KOPT-K1 (cell line): Measurements from ENCODE around the gene MAGI2.

ENCODE experiments used
- H3K27ac ChIP-seq: fragments of 200-600 bp; sonication (generic); 2 replicates; pipeline ENCODE4 v1.5.1; 2016; ENCODE audit warnings: antibody characterized with exemption, mild to moderate bottlenecking, low read depth, low read length; ENCODE audit not compliant: poor library complexity, severe bottlenecking
- H3K36me3 ChIP-seq: fragments of 200-600 bp; sonication (generic); 2 replicates; pipeline ENCODE4 v1.5.1; 2017; ENCODE audit warnings: antibody characterized with exemption, mild to moderate bottlenecking, low read length, moderate library complexity; ENCODE audit not compliant: insufficient read depth
- H3K9me3 ChIP-seq: fragments of 200-600 bp; sonication (generic); 2 replicates; pipeline ENCODE4 v1.5.1; 2017; ENCODE audit warnings: antibody characterized with exemption, low read length, mild to moderate bottlenecking; ENCODE audit not compliant: insufficient read depth, poor library complexity, severe bottlenecking

MAGI2 gene

DNA sequence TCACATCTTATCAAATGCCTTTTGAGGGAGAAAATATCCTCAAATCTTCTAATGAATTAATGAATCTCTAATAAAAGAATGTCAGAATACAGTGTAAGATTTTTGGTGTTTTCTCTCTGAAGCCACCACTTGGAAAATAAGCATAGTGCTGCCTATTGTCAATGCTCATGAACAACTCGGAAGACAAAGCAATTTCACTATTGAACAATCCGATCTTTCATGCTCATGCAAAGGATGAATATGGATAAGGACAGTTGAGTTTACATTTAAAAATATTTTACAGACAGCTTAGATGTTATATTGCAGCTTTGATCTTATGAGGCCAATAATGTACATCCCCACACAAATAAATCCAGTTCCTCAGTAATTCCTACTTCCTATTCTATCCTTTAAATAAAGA is 40.6 kb downstream of the MAGI2 start:
- H3K9me3 ChIP-seq, result no peaks in the 10 kb centered on the region
- H3K27ac ChIP-seq, result no peak overlapping the region
- H3K36me3 ChIP-seq, result no peaks in the 10 kb centered on the region

DNA sequence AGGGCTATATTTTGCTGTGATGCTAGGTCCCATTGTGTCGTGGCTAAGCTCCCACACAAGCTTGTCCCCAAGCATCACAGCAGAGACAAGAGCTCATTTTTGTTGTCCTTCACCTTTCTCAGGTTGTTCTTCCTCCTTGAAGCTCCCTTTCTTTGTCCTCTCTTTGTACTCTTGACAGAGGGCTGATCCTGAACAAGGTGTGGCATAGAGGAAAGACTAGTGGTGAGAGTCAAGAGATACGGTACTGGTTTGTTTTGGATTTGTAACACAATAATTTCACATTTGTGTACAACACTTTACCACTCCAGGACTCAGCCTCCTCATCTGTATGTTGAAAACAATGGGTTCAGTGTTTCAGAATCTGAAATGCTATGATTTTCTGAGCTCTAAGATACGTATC is 41.0 kb downstream of the MAGI2 start:
- no peaks in the 10 kb centered on the region for H3K36me3 ChIP-seq
- no peak overlapping the region for H3K27ac ChIP-seq
- no peaks in the 10 kb centered on the region for H3K9me3 ChIP-seq

DNA sequence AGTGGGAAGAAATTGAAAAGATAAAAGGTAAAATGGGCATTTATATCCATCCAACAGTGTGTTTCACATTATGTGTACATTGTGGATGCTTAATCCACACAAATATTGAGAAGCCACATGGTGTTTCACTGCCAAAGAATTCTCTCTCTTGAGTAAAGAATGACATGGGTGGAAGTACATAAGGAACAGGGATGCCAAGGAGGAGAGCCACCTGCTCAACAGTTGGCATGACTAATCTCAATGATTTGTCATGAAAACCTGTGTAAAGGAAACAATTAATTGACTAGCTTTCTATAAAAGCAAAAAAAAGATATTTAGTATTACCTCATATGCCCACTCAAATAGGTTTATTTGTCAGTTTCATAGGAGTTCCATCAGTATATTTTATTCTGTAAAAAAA is 43.1 kb downstream of the MAGI2 start:
- H3K9me3 ChIP-seq, result no peaks in the 10 kb centered on the region
- H3K27ac ChIP-seq, result no peak overlapping the region
- H3K36me3 ChIP-seq, result no peaks in the 10 kb centered on the region

DNA sequence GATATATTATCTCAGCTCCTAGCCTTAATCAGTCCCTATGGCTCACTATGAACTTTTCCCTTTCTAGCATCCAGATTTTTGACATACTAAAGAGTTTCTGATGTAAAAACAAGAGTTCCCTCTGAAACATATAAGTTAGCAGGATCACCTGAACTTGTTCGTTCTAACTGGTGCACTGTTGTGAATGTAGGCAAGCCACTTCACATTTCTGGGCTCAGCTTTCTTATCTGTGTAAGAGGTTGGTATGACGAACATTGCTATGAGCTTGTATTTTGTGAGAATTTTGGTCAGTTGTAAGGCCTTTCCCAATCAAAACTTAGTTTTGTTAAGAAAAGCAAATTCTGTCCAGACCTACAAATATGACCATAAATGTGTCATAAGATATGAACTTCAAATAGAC is 46.1 kb downstream of the MAGI2 start:
- H3K36me3 ChIP-seq, result no peaks in the 10 kb centered on the region
- no peak overlapping the region for H3K27ac ChIP-seq
- no peaks in the 10 kb centered on the region for H3K9me3 ChIP-seq

DNA sequence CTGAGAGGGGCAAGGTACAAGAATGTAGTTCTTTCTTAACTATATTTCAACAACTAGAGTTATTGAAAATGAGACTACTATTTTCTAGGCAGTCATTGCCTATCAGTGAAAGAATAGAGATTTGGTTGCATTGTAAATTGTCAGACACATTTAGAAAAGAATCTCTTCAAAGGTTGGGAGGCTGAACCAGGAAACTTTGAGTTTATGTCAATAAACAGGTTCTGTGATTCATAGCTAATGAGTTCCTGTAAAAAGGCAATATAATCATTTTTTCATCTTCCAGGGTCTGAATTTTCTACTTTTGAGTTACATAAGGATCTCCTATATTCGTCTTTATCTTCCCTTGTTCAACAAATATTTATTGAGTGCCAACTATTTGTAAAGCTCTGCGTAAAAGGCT is 47.1 kb downstream of the MAGI2 start:
- no peaks in the 10 kb centered on the region for H3K9me3 ChIP-seq
- no peaks in the 10 kb centered on the region for H3K36me3 ChIP-seq
- H3K27ac ChIP-seq, result no peak overlapping the region

DNA sequence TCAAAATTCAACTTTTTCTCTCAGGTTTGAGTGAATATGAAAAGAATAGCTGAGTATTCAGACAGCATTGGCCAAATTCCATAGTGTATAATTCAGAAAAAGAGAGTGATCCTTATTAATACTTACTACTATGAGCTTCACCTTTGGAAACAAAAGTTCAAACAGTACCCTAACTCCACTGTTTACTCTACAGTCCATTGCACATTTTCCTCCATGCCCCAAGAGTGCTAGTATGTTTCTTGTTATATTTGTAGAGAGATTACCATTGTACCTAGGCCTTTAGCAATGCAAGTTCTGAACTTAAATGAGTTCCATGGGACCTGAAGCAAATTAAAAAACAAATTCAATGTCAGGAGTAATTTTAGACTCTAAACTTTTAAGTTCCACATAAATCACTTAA is 48.1 kb downstream of the MAGI2 start:
- H3K27ac ChIP-seq, result no peak overlapping the region
- H3K9me3 ChIP-seq, result no peaks in the 10 kb centered on the region
- H3K36me3 ChIP-seq, result no peaks in the 10 kb centered on the region

DNA sequence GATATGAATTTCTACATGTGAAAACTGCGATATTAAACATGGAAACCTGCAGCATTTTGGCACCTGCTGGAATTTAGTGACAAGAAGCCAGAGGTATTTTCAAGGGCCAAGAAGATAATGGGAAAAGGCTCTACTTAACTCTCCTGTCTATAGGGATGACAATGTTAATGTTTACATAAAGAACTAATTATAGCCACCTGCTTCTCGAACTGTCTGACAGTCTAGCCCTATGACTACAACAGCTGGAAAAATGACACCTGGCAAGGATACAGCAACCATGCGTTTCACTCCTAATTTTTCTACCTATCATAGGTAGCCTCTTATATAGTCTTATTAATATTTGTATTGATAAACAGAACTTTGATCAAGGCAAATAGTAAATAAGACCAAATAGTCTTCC is 49.6 kb downstream of the MAGI2 start:
- Histone ChIP-seq H3K9me3 (no peaks in the 10 kb centered on the region), H3K27ac (no peak overlapping the region), H3K36me3 (no peaks in the 10 kb centered on the region)

DNA sequence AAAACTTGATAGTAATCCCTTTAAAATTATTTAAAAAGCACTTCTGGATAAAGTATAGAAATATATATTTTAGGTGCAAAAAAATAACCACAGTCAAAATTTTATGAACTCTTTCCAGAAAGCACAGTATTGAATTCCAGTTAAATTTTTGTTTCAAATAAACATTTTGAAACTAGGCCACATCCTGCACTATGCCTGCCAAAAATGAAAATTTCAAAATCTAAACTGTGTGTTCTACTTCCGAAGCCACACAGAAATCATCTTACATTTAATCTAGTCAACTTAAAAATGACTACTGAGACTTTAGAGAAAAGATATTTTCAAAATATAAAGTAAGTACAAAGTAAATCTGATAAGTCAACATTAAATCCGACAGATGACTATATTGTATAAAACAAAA is 50.0 kb downstream of the MAGI2 start:
- Histone ChIP-seq H3K27ac (no peak overlapping the region), H3K36me3 (no peaks in the 10 kb centered on the region)

DNA sequence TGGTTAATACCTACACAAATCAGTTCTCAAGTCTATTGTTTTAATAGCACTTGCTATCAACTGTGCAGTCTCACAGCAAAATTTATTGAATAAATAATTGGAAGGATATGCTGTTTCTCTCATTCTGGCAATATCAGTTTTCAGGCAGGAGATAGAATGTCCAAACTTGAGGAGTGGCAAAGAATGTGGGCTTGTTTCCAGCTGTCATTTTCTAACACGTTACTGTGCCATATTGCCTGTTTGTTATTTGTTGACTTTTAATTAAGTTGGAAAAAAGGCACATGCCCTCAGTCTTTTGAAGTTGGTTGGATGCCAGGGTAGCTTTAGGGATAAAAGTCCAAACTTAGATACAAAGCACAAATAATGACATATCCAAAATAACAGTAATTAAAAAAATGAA is 52.2 kb downstream of the MAGI2 start:
- H3K9me3 ChIP-seq, result no peaks in the 10 kb centered on the region
- no peak overlapping the region for H3K27ac ChIP-seq
- no peaks in the 10 kb centered on the region for H3K36me3 ChIP-seq

More for the DNA sequence above, 50.0 kb downstream of the MAGI2 start:
- H3K9me3 ChIP-seq, result no peaks in the 10 kb centered on the region

DNA sequence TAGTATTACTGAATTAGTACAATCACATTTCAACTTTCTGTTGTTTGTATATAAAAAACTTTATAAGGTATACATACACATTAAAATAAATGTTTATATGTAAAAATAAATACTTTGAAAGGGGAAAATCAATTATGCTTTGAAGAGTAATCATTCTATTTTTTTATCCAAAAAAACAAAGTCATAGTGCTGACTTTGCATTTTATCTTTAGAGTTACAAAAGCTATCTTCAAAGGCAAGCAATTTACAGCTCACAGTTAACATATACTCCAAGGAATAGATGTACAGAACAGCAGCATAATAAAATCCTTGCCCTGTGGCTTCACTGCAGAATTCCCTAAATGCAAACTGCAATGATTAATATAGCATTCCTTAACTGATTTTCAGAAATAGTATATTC is 53.2 kb downstream of the MAGI2 start:
- Histone ChIP-seq H3K9me3 (no peaks in the 10 kb centered on the region), H3K27ac (no peak overlapping the region), H3K36me3 (no peaks in the 10 kb centered on the region)

DNA sequence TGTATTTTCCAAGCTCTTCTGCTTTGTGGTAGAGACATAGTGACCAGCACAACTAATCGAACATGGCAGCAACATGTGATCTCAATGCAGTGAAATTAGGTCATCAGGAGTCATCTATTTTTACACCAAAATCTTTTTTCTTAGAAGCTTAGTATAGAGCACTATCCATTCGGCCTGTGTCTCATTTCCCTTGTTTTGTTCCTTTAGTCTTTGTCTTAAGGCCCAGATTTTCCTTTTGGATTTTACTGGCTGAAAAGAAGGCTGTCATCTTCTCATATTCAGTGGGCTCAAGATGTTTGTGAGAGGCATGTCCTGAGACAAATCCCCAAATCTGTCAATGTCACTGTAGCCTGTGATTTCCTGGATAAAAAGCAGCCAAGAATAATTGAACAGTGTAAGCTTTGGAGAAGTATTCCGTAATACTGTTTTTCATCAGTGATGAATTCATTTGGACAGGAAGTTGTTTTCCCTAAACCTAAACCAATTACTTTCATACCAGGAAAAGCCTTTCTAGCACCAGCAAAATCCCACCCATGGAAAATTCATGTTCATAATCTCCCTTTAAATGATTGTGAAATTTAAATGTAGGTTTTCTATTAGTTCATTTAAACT is 55.2 kb downstream of the MAGI2 start:
- no peaks in the 10 kb centered on the region for H3K36me3 ChIP-seq
- no peak overlapping the region for H3K27ac ChIP-seq
- no peaks in the 10 kb centered on the region for H3K9me3 ChIP-seq

DNA sequence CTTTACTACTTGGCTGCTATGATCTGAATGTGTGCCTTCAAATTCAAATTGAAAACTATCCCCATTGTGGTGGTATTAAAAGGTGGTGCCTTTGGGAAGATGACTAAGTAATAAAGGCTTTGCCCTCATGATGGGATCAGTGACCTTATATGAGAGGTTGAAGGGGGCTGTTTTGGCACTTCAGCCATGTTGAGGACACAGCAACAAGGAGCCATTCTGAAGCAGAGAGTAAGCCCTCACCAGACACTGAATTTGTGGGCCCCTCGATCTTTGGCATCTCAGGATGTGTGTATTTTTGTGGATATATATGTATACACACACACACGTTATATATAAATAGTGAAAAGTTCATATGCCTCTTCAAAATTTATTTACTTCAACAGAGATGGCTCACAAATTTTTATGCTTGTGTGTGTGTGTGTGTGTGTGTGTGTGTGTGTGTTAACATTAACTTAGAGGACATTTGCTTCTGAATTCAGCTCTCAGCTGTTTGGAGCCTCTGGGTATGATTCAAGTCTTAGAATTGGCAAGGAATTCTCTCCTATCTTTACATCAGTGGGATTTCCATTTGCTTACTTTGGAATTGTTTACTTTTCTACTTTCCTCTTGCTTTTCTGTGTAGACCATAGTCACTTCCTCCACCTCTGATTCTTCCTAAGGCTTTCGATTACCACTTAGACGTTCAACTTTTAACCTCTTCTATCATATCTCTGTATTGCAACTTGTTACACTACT is 66.6 kb downstream of the MAGI2 start:
- Histone ChIP-seq H3K9me3 (no peaks in the 10 kb centered on the region), H3K27ac (no peak overlapping the region), H3K36me3 (no peaks in the 10 kb centered on the region)

DNA sequence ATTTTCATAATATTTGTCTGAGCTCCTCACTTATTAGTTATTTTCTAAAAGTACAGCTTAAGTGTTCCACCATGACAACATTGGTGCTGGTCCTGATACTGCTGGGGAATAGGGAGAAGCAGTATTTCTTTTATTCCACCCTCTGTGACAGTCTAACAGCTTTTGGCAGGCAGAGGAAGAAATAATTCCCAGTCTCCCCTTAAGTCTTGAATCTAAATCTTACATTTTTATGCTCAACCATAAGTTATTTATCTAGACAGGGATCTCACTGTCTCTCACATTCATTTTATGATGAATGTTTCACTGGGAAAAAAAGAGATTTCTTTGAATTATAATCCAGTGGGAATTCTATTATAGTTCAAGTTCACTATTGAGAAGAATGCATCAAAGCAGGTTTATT is 71.5 kb downstream of the MAGI2 start:
- Histone ChIP-seq H3K36me3 (no peaks in the 10 kb centered on the region), H3K27ac (no peak overlapping the region)

DNA sequence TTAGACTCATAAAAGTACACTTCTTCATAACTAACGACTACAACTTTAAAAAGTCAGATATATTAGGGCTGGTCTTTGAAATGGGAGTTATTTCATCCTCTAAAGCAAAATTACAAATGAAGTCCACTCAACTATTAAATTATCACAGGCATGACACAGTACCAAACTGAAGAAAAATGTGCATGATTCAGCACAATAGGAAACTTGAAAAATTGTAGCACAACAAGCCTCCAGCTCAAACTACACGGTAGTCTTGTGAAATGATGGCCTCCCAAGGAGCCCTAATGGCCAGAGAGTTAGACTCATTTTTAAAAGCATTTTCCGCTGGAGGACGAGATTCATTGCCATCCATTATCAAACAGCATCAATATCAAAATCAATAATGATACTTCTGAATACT is 76.4 kb downstream of the MAGI2 start:
- H3K9me3 ChIP-seq, result no peaks in the 10 kb centered on the region
- no peak overlapping the region for H3K27ac ChIP-seq
- H3K36me3 ChIP-seq, result no peaks in the 10 kb centered on the region

More for the DNA sequence above, 71.5 kb downstream of the MAGI2 start:
- no peaks in the 10 kb centered on the region for H3K9me3 ChIP-seq

DNA sequence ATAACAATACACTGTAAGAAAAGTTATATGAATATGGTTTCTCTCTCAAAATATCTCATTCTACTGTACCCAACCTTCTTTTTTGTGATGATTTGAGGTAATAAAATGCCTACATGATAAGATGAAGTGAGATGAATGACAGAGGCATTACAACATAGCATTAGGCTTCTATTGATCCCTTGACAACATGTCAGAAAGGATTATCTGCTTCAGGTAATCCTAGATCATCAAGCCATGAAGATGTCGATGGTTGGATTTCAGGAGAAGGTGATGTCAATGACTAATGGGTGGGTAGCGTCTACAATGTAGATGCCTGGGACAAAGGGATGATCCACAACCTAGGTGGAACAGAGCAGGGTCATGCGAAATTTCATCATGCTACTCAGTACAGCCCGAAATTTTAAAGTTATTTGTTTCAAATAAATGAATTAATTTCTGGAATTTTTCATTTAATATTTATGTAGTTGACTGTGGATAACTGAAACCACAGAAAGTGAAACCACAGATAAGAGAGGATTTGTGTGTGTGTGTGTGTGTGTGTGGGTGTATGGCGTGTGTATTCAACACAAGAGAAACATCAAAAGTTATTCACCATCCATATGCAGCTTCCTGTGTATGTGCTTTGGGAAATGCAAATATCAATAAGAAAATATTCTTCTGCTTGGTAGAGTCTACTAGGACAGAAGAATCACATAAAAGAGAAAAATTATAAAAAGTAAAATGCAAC is 77.0 kb downstream of the MAGI2 start:
- Histone ChIP-seq H3K27ac (no peak overlapping the region), H3K36me3 (no peaks in the 10 kb centered on the region), H3K9me3 (no peaks in the 10 kb centered on the region)

DNA sequence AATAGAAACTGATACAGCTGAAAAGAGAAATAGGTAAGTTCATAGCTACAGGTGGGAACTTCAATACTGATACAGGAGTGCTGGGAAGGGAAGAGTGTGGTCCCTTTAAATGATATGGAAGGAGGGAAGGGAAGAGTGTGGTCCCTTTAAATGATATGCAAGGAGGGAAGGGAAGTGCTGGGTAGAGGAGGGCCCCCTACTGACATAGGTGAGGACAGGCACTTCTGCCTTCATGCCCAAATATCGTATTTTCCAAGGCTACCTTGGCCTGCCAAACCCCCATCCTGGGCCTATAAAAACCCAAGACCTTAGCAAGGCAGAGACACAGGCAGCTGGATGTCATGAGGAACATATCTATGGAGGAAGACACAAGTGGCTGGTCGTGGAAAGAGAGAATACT is 92.3 kb downstream of the MAGI2 start:
- no peaks in the 10 kb centered on the region for H3K9me3 ChIP-seq
- H3K27ac ChIP-seq, result no peak overlapping the region
- H3K36me3 ChIP-seq, result no peaks in the 10 kb centered on the region
